HG03175 (cell line): Measurements from ENCODE around the gene ARL17A.
"Not testable (repeated sequence)": the region's sequence is repeated elsewhere in the genome, so short reads cannot be mapped to it uniquely, and the experiment has no call there.

Source experiments
- ATAC-seq: cut with Tn5 transposase; IDR thresholded peaks from one replicate; pipeline ENCODE4 v1.9.1; 2021; ENCODE audit warnings: mild to moderate bottlenecking, moderate library complexity; ENCODE audit not compliant: unreplicated experiment

The ARL17A gene

DNA sequence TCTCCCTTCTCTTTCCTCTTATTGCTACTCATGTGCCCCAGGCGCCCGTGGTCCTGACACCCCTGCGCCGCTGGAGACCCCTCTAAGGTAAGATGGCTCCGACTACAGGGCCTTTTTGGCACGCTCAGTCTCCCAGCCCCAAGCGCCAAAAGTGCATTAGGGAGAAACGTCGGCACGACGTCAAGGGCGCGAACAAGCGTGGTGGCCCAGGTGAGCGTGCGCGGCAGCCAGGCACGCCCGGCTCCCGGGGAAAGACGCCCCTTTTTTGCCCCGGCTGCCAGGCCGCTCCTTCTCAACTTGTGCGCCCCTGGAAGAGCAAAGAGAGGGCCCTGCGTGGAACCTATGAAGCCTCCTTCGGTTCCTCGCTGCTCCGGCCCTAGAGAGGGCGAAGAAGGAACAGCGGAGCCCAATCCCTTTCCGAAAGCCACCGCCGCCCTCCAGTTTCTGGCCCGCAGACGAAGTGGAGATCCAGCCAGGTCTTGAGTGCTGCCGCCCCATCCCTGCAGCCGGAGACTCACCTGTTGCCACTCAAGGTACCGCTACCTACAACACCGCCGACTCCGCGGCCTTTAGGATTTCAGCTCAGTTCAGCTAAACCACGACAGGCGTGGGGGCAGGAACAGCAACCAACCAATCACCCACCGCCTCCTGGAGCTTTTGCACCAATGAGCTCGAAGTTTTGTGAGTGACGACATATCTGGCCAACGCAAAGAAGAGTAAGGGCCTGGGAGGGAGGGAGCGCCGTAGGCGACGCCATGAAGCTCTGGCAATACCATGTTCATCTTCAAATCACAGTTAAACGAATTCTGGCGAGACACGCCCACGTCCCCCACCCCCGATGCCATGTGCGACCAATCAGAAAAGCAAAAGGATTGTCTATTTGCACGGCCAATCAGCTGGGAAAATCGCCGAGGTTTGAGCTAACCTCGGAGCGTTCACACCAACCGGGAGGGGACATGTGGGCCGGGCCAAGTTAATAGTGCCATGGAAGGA is at the start of gene ARL17A:
Gene ARL17A (minus strand): TSS at position 609 of the 993 bp plus-strand sequence. CDS start 3,369 bp downstream, outside the sequence.
- ATAC-seq: peak; percentile 92

DNA sequence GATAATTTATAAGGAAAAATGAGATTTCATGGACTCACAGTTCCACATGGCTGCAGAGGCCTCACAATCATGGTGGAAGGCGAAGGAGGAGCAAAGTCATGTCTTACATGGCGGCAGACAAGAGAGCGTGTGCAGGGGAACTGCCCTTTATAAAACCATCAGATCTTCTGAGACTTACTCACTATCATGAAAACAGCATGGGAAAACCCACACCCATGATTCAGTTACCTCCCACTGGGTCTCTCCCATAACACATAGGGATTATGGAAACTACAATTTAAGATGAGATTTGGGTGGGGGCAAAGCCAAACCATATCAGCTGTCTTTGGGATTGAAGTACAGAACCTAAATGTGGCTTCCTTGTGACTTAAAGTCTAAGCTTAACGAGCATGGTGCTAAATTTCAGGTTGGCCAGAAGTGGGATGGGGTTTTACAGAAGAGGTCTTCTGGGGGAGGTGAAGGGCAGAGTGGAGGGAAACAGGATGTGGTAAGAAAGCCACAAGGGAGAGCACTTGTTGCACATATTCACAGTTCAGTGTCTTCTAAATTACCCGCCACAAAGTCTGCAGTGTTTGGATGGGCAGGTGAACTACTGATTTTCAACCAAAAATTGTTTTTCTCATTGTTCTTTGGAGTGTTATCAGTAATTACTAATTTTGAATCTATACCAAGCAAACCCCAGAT is 49.4 kb upstream of the ARL17A start:
- not testable (repeated sequence) for ATAC-seq

- not testable (repeated sequence) for ATAC-seq
Measured at GRCh38 chr17:46627452-46627851, 48.0 kb upstream of the ARL17A start.

- ATAC-seq: not testable (repeated sequence)
Measured at GRCh38 chr17:46624726-46625125, 45.2 kb upstream of the ARL17A start.

DNA sequence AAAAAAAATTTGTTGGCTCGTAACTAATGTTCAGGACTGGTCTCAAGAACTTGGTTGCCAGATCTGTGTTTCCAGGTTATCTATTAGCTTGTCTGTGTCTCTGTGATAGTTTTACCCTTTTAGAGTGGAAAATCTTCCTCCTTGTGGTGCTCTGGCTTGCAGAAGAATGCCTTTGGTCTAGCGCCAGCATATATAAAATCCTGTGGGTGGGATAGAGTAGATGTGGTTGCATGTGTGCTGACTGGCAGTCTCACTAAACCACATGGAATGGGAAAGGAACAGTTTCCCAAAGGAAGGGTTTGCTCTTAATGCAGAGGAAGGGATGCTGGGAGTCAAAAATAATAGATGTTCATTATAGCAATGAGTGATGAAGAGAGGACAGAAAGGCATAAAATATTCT is 44.3 kb upstream of the ARL17A start:
- not testable (repeated sequence) for ATAC-seq

DNA sequence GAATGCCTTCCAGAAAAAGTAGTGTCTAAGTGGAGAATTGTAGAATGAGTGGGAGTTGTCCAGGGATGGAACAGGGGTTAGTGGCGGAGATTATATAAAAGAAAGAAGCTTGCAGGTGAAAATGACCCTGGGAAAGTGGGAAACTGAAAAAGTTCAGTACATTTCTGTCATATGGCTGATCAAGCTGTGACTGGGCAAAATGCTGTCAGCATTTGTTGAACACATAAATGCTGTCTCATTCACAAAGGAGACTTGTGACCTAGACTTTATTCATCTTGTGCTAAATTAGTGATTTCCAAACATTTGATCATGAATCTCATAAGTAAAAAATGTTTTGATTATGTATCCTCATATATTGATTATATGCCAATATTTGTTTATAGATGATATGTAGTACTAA is 39.5 kb upstream of the ARL17A start:
- ATAC-seq: not testable (repeated sequence)

GRCh38 chr17:46617121-46617520 is 37.6 kb upstream of the ARL17A start:
- ATAC-seq: not testable (repeated sequence)

DNA sequence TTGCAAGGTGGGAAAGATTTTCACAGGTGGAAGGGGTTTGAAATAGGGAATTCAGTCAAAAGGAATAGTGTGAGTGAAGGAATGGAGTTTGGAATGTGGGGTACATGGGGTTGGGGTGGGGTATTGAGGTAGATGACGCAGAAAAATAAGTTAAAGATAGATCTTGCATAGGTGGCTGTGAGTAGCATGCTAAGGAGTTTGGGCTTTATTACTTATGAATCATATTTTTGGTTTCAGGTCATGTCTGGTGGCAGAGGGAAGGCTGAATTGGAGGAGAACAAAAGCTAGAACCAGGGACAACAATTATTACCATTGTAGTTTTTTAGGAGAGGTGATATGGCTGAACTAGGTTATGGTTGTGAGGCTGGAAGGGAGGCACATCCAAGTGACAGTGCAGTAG is 34.4 kb upstream of the ARL17A start:
- ATAC-seq: not testable (repeated sequence)

DNA sequence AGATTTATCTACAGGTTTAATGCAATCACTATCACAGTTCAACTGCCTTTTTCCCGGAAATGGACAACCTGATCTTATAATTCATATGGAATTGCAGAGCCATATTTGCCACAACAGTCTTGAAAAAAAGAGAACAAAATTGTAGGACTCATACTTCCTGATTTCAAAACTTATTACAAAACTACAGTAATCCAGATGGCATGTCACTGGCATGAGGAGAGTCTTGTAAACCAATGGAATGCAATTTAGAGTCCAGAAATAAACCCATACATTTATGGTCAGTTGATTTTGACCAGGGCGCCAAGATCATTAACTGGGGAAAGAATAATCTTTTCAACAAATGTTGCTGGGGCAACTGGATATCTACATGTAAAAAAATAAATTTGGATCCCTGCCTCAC is 31.8 kb upstream of the ARL17A start:
- ATAC-seq: not testable (repeated sequence)

DNA sequence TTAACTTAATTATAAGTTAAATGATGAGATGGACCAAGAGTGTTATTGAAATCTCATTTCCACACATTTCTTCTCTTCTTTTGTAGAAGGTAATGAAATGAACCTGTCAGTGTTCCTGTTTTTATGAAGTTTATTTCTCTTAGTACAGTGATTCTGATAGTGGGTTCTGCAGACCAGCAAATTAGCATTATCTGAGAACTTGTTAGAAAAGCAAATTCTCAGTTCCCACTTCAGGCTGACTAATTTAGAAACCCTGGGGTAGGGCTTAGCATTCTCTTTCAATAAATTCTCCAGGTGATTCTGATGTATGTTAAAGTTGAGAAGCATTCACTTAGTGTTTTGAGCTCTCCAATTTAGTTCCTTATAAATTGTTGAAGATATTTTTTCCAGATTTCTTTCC is 23.6 kb upstream of the ARL17A start:
- ATAC-seq: peak; percentile 84

- ATAC-seq: not testable (repeated sequence)
Measured at GRCh38 chr17:46600767-46601166, 21.3 kb upstream of the ARL17A start.

- ATAC-seq: peak; percentile 49
Measured at GRCh38 chr17:46598344-46598931, 18.9 kb upstream of the ARL17A start.

GRCh38 chr17:46591332-46591731 is 11.8 kb upstream of the ARL17A start:
- ATAC-seq: peak; percentile 47

DNA sequence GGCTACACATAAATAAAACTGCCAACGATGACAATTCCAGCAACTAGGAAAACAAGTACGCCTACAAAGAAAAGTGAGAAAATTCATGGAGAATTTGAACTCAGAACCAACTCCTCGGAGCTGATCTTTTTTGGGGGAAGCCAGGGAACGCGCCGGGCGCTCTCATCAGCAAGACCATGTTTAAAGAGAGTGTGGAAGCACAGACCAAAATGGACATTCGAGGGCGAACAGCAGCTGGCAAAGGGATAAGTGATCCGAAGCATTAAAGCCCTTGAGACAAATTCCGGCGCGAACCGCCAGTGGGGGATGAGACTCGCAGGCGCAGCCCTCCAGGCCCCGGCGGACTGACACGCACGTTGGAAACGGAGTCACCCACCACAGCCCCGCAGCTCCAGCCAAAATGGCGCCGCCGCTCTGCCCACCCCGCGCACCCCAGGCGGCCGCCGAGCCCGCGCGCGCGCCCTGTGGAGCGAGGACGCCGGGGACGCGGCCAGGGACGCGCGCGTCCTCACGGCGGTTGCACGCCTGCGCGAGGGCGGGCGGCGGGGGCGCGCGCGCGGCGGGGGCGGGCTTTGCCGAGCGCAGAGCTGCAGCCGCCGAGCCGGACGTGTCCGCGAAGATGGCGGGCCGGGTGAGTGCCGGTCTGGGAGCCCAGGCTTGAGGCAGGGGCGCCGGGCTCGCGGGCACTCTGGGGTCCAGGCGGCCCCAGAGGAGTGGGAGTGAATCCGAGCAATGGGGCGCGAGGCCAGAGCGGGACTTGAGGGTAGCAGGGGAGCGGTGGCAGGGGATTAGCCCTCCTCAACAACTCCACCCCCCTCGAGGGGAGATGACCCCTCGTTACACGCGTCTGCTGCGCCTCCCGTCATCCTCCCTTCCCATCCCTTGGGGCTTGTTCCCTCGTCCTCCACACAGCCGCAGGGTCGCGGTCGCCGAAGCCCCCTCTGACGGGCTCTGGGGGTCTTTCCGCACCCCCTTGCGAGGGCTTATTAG is 11.0 kb upstream of the ARL17A start, which contains the start of gene NSF:
Gene NSF (plus strand): TSS at position 513 of the 990 bp plus-strand sequence. CDS start 107 bp downstream, at position 620.
- ATAC-seq: peak; percentile 75

DNA sequence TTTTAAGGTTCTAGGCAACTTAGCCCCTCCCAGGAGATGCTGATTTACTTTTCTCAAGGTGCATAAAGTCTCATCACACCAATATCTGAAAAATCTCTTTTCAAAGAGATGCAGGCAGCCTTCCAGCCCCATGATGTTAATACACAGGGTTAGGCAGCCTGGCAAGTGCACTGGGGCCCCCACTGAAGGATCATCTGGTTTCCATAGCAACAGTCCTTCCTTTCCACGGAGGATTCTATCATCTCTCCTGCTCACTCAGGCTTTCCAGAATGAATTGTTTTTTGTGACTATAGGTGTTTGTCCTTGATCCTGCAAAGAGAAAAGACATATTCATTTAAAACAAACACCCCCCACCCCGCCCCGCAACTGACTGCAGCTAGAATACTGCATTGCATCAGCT is 6.0 kb upstream of the ARL17A start:
- not testable (repeated sequence) for ATAC-seq

GRCh38 chr17:46580082-46580481 is 591 bp upstream of the ARL17A start:
- ATAC-seq: not testable (repeated sequence)

DNA sequence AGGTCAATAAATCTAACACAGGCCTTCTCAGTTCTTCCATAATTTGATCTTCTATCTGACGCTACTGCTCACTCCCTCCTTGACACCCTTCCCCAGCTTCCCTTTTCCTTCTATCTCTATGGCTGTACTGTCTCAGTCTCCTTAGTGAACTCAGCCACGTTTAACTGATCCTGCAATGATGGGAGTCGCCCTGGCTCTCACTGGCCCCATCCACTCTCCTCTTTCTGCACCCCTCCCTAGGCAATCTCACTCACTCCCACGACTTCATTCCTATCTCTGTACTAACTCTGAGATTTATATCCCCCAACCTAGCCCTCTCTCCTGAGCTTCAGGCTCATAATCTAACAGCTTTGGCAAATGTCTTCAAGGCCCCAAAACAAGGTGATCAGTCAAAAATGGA is 7.7 kb downstream of the ARL17A start:
- not testable (repeated sequence) for ATAC-seq

GRCh38 chr17:46566980-46567379 is 12.5 kb downstream of the ARL17A start:
- not testable (repeated sequence) for ATAC-seq

DNA sequence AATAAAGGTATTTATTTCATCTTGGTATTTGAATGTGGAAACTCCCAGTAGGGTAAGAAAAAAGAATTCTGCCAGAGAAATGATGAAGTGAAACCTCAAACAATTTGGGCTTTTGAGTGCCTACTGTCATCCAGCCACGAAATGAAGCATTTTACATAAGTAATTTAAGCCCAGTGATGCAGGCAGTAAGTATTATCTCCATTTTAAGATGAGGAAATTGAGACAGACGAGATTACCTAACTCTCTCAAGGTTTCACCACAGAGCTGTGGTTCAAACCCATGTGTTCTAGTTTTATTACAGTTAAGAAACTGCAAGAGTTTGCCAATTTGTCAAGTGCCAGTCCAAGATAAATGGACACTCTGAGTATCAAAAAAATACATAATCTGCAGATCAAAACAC is 13.2 kb downstream of the ARL17A start:
- not testable (repeated sequence) for ATAC-seq

DNA sequence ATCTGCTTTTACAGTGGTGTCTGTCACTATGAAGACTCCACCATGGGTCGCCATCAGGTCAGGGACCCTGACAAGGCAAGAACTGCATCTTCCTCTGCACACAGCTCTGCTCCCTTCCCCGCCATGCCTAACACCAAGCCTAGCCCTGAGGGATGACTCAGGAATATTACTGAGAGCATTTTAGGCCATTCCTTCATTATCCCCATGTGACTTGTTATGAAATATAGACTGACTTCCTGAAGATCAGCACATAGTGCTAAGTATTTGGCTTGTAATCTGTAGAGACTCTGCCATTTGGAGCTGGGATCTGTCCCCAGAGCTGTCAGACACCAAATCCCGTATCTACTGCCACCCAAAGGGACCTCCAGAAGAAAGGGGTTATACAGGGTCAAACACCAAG is 19.4 kb downstream of the ARL17A start:
- not testable (repeated sequence) for ATAC-seq
